Astrocyte (in vitro differentiated cells and primary cell): ENCODE measurements around the gene PIAS2. TPM values are rescaled to one million over a fixed set of nuclear protein-coding genes. Genes with fewer than 3 reads are reported as not detected.
A peak's percentile ranks its signal among the peaks of the same experiment; 100 is the strongest.

ENCODE experiments used
- DNase-seq: peaks from one replicate; pipeline ENCODE4 v3.0.0-alpha.2; 2010; ENCODE audit warnings: low read depth
- FAIRE-seq: peaks from 2 replicates; lab custom pipeline; 2011; peaks lifted over from hg19 to GRCh38; lab: Jason Lieb, UNC
- H2AFZ ChIP-seq: 2 replicates; pipeline ENCODE4 v1.6.0; 2012; ENCODE audit warnings: low read depth, low read length, inconsistent platforms
- H3K27ac ChIP-seq: 2 replicates; pipeline ENCODE4 v1.5.1; 2011; ENCODE audit warnings: low read depth, low read length, inconsistent platforms
- H3K27me3 ChIP-seq: 2 replicates; pipeline ENCODE4 v1.6.0; 2011; ENCODE audit warnings: low read length, inconsistent platforms; ENCODE audit not compliant: insufficient read depth
- H3K36me3 ChIP-seq: 2 replicates; pipeline ENCODE4 v1.5.1; 2011; ENCODE audit warnings: low read length, inconsistent platforms; ENCODE audit not compliant: insufficient read depth
- H3K4me1 ChIP-seq: 2 replicates; pipeline ENCODE4 v1.5.1; 2011; ENCODE audit warnings: low read length, inconsistent platforms; ENCODE audit not compliant: insufficient read depth
- H3K4me2 ChIP-seq: 2 replicates; pipeline ENCODE4 v1.6.0; 2012; ENCODE audit warnings: low read length, inconsistent platforms
- H3K4me3 ChIP-seq: 2 replicates; pipeline ENCODE4 v1.5.1; 2011; ENCODE audit warnings: low read depth, mild to moderate bottlenecking, low read length, inconsistent platforms; ENCODE audit not compliant: insufficient read depth
- H3K79me2 ChIP-seq: 2 replicates; pipeline ENCODE4 v1.6.0; 2012; ENCODE audit warnings: mild to moderate bottlenecking, low read length, inconsistent platforms; ENCODE audit not compliant: insufficient read depth
- H3K9ac ChIP-seq: 2 replicates; pipeline ENCODE4 v1.6.0; 2012; ENCODE audit warnings: mild to moderate bottlenecking, low read length, inconsistent platforms
- H3K9me3 ChIP-seq: 2 replicates; pipeline ENCODE4 v1.5.1; 2012; ENCODE audit warnings: low read depth, mild to moderate bottlenecking, low read length, inconsistent platforms; ENCODE audit not compliant: insufficient read depth
- H4K20me1 ChIP-seq: 2 replicates; pipeline ENCODE4 v1.6.0; 2012; ENCODE audit warnings: low read length, inconsistent platforms; ENCODE audit not compliant: insufficient read depth
- H3K27ac Mint-ChIP-seq: one replicate; pipeline ENCODE4 v1.8.0; 2021; ENCODE audit warnings: mild to moderate bottlenecking, mixed read lengths; ENCODE audit not compliant: unreplicated experiment
- H3K27me3 Mint-ChIP-seq: one replicate; pipeline ENCODE4 v1.8.0; 2021; ENCODE audit warnings: low read depth, mixed read lengths; ENCODE audit not compliant: unreplicated experiment
- H3K36me3 Mint-ChIP-seq: one replicate; pipeline ENCODE4 v1.8.0; 2021; ENCODE audit warnings: low read depth, mixed read lengths; ENCODE audit not compliant: unreplicated experiment
- H3K4me1 Mint-ChIP-seq: one replicate; pipeline ENCODE4 v1.8.0; 2021; ENCODE audit warnings: low read depth, mixed read lengths; ENCODE audit not compliant: unreplicated experiment
- H3K4me3 Mint-ChIP-seq: one replicate; pipeline ENCODE4 v1.8.0; 2021; ENCODE audit warnings: mild to moderate bottlenecking, moderate library complexity, mixed read lengths; ENCODE audit not compliant: unreplicated experiment
- H3K9me3 Mint-ChIP-seq: one replicate; pipeline ENCODE4 v1.8.0; 2021; ENCODE audit warnings: mild to moderate bottlenecking, mixed read lengths; ENCODE audit not compliant: unreplicated experiment
- CTCF ChIP-seq: IDR thresholded peaks from 2 replicates; pipeline ENCODE4 v1.5.1; 2011; ENCODE audit warnings: low read depth, mild to moderate bottlenecking, inconsistent platforms, low read length, moderate library complexity; ENCODE audit not compliant: insufficient read depth
- EZH2 ChIP-seq: IDR thresholded peaks from 2 replicates; pipeline ENCODE4 v1.6.1; 2012; ENCODE audit warnings: mild to moderate bottlenecking, low read length, inconsistent platforms; ENCODE audit not compliant: insufficient read depth
- total RNA-seq: library from RNA; stranded (reverse); gene quantifications from 2 replicates; pipeline ENCODE4 v1.2.1, GENCODE V29; 2021

PIAS2 gene
- total RNA-seq, 1 donor from 2014 or later, result 29.3 TPM

- no peaks in the 10 kb centered on the region for H3K36me3 Mint-ChIP-seq
- no peaks in the 10 kb centered on the region for H3K27me3 Mint-ChIP-seq
- H3K4me3 Mint-ChIP-seq, result no peak overlapping the region
- H3K27ac Mint-ChIP-seq, result no peak overlapping the region
- H3K4me1 Mint-ChIP-seq, result peaks cover 4% of the 10 kb centered on the region
- no peaks in the 10 kb centered on the region for H3K36me3 ChIP-seq
- no peak overlapping the region for H3K27ac ChIP-seq
- H3K9me3 Mint-ChIP-seq, result no peaks in the 10 kb centered on the region
- no peak overlapping the region for H3K4me3 ChIP-seq
- DNase-seq (no peak), FAIRE-seq (no peak)
- peaks cover 45% of the 10 kb centered on the region for H4K20me1 ChIP-seq
- no peak for TF ChIP-seq EZH2
- no peak for TF ChIP-seq CTCF
- no peaks in the 10 kb centered on the region for H3K4me1 ChIP-seq
- H3K9ac ChIP-seq, result no peak overlapping the region
- no peaks in the 10 kb centered on the region for H3K9me3 ChIP-seq
- no peak overlapping the region for H2AFZ ChIP-seq
- peaks cover 81% of the 10 kb centered on the region for H3K79me2 ChIP-seq
- no peak overlapping the region for H3K4me2 ChIP-seq
- no peaks in the 10 kb centered on the region for H3K27me3 ChIP-seq
These were observed 13.9 kb downstream of the PIAS2 start for GRCh38 chr18:46903406-46903805.

DNA sequence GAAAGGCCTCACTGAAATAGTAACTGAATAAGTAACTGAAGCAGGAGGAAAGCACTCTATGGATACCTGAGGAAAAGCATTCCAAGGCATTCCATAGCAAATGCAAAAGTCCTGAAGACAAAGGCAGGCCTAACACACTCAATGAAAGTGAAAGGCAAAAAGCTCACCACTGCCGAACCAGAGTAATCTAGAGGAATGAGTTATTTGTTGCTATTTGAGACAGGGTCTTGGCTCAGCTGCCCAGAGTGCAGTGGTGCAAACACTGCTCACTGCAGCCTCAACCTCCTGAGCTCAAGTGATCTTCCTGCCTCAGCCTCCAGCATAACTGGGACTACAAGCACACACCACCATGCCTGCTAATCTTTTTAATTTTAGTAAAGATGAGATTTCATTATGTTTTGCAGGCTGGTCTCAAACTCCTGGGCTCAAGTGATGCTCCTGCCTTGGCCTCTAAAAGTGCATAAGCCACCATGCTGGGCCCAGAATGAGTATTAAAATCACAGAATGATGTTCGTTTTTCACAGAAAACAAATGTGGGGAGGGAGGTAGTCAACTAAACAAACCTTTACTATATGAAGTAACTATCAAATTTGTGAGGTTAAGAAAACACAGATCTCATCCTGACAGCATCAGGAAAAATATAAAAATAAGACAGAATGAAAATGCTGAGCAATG, 17.9 kb downstream of the PIAS2 start:
- Mint-ChIP-seq H3K36me3 (no peaks in the 10 kb centered on the region), H3K4me3 (no peak overlapping the region), H3K27me3 (no peaks in the 10 kb centered on the region), H3K4me1 (peaks cover 4% of the 10 kb centered on the region), H3K9me3 (no peaks in the 10 kb centered on the region), H3K27ac (no peak overlapping the region)
- Histone ChIP-seq H3K4me2 (no peak overlapping the region), H3K27ac (no peak overlapping the region), H3K79me2 (peaks cover 70% of the 10 kb centered on the region), H3K36me3 (no peaks in the 10 kb centered on the region), H3K4me3 (no peak overlapping the region), H4K20me1 (peaks cover 46% of the 10 kb centered on the region), H2AFZ (no peak overlapping the region), H3K9ac (no peak overlapping the region), H3K27me3 (no peaks in the 10 kb centered on the region), H3K9me3 (no peaks in the 10 kb centered on the region), H3K4me1 (no peaks in the 10 kb centered on the region)
- DNase-seq (peak; percentile 10), FAIRE-seq (no peak)
- no peak for TF ChIP-seq CTCF
- TF ChIP-seq EZH2, result no peak

- H3K27me3 Mint-ChIP-seq, result no peaks in the 10 kb centered on the region
- Histone ChIP-seq H3K79me2 (peaks cover 56% of the 10 kb centered on the region), H3K9me3 (peaks cover 3% of the 10 kb centered on the region), H3K4me2 (no peak overlapping the region), H3K4me3 (no peak overlapping the region), H3K4me1 (no peaks in the 10 kb centered on the region), H3K27ac (no peak overlapping the region), H4K20me1 (peaks cover 42% of the 10 kb centered on the region), H3K9ac (no peak overlapping the region), H3K36me3 (no peaks in the 10 kb centered on the region), H2AFZ (no peak overlapping the region), H3K27me3 (no peaks in the 10 kb centered on the region)
- peaks cover 5% of the 10 kb centered on the region for H3K9me3 Mint-ChIP-seq
- H3K36me3 Mint-ChIP-seq, result peaks cover 12% of the 10 kb centered on the region
- DNase-seq, result no peak
- H3K4me1 Mint-ChIP-seq, result peaks cover 1% of the 10 kb centered on the region
- no peak for FAIRE-seq
- no peak overlapping the region for H3K27ac Mint-ChIP-seq
- no peak overlapping the region for H3K4me3 Mint-ChIP-seq
- no peak for TF ChIP-seq EZH2
- no peak for TF ChIP-seq CTCF
These were observed 23.2 kb downstream of the PIAS2 start for GRCh38 chr18:46894124-46894523.
